GM19240 (cell line): ENCODE data around the gene CNNM2.
"Not testable (repeated sequence)": the region's sequence is repeated elsewhere in the genome, so short reads cannot be mapped to it uniquely, and the experiment has no call there.

Experiments
- DNase-seq: peaks from one replicate; pipeline ENCODE4 v3.0.0; 2011; ENCODE audit warnings: low spot score; ENCODE audit not compliant: insufficient read length

The CNNM2 gene

DNA sequence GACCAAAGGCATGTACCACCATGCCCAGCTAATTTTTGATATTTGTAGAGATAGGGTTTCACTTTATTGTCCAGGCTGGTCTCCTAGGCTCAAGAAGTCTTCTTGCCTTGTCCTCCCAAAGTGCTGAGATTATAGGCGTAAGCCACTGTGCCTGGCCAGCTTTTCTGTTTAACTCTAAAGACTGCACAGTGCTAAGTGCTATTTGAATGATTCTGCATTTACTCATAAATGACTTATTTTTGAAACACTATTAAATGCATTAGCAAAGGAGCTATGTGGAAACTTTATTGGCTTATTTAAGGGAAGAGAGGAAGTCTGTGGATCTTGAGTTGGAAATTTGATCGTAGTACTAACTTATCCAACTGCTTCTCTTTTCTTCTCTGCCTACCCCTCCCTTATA lies 185.9 kb downstream of the CNNM2 start:
- no peak for DNase-seq

DNA sequence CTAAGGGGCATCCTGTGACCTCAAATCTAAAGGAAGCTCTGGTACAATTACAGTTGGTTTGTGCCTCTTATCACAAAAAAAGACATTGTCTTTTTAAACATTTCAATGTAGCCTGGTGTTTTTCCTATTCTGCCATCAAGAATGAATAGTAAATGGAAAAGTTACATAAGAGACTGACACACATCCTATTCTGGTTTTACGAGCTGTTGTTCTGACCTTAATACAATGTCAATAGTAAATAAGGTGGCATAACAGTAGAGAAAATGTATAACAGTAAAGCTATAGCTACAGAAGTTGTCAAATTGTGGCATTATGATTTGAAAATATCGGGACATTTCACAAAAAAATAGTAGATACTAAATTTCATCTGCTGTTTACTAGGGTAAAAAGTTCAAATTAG lies 186.6 kb downstream of the CNNM2 start:
- no peak for DNase-seq

DNA sequence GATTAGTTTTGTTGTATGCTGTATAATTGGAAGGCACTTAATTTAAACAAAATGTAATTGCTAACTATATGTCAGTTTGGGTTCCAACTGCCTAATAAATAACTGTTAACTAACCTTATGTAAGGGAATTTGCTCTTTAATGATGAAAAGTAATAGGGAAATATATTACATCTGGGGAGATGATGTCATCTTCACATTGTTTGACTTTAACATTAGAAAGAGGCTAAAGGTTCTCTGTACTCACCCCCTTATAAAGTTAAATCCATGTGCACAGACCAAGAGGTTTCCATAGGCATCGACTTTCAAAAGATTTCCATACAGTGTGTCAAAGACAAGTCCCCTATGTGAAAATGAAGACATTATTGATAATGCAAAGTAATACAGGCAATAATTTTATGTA lies 187.4 kb downstream of the CNNM2 start:
- no peak for DNase-seq

DNA sequence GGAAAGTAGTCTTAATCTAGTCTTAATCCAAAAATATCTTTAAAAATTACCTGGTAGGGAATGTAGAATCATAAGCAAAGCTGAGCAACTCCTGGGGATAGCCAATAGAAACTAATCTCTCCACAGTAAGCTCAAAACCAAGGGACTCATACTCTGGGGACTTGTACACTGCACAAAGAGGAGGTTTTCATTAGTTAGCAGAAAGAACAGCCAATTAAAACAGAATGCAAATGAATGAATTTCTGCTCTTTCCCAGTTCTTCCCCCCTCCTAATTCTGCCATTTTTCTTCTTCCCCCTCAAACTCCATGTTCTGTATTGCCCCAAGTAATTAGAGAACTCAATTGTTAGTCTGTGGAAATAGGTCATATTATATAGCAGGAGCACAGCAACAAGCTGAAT lies 188.4 kb downstream of the CNNM2 start:
- no peak for DNase-seq

DNA sequence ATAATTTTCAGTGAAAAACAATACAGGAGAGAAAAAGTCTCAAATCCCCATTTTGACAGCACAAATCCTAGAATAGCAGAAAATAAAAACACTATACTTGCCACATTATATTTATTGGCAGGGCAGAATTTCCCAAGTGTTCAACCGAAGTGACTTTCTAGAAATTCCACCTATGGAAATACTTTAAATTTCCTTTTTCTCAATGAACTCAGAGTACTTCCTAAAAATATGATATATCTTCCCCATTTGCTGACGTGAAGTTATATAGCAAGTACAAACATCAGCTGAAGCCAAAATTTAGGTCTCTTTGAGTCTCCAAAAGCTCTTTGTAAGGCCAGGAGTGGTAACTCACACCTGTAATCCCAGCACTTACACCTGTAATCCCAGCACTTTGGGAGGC lies 191.7 kb downstream of the CNNM2 start:
- no peak for DNase-seq

DNA sequence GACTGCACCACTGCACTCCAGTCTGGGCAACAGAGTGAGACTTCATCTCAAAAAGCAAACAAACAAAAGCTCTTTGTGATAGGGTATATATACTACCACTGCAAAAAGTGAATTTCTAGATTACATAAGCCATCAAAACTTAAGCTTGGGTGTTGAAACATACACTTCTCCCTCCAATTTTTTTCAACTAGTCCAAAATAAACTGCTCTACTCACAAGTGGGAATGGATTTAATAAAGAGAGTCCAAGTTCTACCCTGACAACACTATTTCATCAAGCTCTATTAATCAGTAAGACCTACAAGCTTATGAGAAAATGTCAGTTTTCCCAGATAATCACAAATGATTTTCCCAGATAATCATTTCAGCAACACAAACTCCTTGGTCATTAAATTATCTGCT lies 192.3 kb downstream of the CNNM2 start:
- DNase-seq: no peak

DNA sequence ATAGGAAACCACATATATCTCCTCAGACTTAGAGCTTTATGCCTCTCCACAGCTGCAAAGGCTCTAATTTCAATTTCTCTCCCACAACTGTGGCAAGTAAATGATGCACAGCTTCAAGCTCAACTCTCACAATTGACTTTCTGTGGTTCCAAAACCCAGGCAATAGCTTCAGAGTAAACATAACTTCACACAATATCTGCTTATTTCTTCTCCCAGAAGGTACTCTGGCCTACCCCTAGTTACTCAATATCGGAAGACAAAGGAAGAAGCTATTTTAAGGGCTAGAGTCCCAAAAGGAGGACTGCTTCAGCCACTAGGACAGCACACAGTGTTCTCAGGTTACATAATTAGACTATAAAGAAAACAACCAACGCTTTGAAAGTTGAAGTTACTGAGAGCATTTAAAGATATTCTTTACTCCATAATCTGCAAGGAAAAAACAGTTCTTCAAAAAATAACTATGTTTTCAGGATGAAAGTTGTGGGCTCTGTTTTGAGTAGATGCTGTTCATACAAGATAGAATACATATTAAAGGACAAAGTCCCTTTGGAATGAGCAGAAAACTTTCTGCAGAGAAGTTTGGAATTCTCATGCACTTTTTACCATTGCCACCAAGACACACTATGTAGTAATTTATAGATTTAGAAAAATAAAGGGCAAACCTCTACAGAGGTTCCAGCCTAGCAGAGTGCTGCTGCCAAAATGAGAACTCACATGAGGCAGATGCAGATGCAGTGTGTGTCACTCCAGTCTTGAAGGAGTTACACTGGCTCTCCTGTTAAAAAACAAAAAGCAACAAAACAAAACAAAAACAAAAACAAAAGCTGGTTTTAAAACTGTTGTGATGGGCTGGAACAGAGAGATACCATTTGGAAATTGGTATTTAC lies 193.2 kb downstream of the CNNM2 start:
- peak; percentile 8 for DNase-seq

DNA sequence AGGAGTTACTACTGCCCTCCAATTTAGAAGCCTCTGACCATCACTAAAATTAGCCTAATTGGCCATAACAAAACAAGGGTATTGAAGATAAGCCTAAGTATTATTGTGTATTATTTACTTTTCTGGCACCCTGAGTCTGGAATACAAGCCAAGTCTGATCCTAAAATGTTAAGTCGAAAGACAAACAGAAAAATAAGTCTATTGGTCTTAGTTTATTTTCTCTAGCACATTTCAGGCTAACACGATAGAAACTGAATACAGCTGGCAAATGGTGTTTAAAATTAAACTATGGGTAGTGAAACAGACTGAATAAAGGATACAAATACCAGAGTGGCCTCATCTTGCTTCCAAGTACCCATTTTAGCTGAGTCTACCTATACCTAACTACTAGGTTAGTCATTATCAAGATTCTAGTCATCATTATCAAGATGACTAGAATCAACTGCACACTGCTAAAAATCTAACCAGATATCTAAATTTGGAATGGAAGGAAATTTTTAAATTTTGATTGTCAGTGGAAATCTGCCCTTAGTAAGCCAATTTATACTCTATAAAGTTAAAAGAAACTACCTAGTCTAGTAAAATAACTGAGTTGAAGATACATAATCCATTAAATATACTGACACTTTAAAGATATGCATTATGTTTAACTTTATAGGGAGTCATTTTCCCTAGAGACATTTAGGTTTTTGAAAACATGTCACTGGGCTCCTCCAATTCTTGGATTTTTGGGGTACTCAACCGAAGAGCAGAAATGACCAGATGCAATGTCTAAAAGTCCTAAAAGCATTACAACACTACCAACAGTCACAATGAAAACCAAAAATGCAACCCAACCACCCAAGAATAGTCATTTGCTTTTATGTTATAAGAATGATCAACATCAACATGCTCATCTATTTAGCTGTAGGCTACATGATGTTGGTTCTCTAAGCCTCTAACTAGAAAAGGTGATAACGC lies 194.1 kb downstream of the CNNM2 start:
- DNase-seq: no peak

DNA sequence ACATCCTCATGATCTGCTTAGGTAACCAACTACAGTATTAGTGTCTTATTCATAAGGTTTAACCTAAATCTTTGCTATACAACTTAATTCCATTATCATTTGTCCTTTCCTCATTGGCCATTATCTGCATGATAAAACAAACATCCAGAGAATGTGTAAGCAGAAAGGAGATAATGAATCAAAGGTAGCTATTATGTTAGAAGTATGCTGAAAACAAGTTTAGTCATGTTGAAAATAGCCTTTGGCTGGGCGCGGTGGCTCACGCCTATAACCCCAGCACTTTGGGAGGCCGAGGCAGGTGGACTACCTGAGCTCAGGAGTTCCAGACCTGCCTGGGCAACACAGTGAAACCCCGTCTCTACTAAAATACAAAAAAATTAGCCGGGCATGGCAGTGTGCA lies 196.8 kb downstream of the CNNM2 start:
- no peak for DNase-seq

DNA sequence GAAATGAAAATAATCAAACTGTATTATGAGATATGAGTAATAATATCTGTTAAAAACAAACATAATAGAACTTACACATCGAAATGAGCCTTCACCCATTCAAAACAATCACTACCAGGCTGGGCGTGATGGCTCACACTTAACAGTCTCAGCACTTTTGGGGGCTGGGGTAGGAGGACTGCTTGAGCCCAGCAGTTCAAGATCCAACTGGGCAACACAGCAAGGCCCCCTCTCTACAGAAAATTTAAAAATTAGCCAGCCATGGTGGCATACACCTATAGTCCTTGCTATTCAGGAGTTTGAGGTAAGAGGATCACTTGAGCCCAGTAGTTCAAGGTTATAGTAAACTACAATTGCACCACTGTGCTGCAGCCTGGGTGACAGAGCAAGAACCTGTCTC lies 199.2 kb downstream of the CNNM2 start:
- DNase-seq: no peak

DNA sequence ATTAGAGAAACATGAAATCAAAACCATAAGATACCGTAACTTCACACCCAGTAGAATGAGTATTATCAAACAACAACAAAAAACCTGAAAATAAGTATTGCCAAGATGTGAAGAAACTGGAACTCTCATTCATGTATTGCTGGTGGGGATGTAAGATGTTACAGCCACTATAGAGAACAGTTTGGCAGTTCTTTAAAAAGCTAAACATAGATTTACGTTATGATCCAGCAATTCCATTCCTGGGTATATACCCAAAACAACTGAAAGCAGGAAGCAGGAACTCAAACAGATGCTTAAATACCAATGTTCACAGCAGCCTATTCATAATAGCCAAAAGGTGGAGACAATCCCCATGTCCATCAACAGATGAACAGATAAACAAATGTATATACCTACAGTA lies 202.5 kb downstream of the CNNM2 start:
- no peak for DNase-seq

DNA sequence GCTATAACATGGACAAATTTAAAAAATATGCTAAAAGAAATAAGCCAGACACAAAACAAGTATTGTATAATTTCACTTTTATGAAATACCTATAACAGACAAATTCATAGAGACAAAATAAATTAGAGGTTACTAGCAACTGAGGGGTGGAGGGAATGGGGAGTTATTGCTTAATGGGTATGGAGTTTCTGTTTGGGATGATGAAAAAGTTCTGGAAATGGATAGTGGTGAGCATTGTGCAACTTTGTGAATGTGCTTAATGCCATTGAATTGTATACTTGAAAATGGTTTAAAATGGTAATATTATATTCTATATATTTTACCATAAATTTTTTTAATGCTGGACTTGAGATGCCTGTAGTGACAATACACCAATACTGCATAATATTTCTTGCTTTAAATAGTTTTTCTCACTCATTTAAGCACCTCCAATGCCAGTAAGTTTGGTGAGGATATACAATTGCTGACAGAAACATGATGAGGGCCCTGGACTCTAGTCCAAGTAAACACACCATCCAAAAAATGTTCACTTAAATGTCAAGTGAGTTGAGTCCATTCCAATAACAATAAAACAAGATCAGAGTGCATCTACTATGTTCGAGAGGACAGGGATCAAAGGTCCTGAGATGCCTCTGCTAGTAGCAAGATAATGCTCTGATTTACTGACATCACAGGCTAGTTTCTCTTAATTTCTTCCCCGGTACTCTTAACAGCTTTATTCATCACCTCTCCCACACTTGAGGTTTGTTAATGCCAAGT lies 203.1 kb downstream of the CNNM2 start:
- no peak for DNase-seq

DNA sequence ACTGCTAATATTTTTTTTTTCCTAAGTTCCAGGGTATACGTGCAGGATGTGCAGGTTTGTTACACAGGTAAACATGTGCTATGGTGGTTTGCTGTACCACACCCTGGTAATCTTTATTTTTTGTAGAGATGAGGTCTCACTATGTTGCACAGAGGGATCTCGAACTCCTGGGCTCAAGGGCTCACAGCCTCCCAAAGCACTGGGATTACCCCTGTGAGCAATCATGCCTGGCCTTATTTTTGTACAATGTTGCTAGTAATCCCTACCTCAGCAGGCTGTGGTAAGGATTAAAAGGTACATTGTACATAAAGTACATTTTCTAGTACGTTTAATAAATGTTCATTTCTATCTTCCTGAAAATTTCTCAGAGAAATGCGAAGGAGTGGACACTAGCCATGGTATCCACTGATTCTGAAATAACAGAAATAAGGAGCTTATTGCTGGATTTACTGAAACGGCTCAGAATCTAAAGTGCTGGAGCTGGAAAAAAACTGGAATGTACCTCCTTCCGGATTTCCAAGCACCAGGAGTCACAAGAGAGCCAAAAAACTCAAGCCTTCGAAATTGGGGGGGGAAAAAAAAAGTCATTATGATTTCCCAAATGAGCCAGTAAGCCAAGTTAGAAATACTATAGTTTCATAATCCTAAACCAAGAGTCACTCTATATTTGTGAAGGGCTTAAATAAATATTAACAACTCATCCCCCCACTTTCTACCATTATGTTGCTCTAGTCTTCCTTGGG lies 205.4 kb downstream of the CNNM2 start:
- no peak for DNase-seq

DNA sequence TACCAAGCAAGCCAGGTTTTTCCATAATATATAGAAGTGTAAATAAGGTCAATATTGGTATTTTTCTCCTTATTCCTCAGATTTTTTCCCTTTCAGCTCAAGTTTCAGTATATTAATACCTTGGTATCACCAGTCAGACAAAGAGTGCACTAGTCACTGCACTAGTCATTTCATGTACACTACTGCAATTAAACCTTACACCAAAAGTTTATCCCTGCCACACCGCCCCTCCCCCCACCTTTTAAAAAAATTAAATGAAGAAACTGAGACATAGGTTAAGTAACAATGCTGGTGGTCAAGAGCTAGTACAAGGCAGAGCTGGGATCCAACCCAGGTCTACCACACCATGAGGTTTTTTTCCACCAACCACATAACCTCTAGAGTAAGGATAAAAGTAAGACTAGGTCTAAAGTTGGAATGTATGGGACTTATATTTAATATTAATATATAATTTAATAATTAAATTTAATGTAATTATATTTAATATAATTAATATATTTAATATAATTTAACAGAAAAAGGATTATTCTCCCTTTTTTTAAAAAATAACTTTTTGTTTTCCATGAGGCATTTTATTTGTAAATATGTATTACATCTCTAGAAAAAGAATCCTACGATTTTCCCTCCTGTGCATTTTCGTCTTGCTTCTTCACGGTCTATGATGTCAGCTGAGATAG lies 206.5 kb downstream of the CNNM2 start:
- DNase-seq: no peak

DNA sequence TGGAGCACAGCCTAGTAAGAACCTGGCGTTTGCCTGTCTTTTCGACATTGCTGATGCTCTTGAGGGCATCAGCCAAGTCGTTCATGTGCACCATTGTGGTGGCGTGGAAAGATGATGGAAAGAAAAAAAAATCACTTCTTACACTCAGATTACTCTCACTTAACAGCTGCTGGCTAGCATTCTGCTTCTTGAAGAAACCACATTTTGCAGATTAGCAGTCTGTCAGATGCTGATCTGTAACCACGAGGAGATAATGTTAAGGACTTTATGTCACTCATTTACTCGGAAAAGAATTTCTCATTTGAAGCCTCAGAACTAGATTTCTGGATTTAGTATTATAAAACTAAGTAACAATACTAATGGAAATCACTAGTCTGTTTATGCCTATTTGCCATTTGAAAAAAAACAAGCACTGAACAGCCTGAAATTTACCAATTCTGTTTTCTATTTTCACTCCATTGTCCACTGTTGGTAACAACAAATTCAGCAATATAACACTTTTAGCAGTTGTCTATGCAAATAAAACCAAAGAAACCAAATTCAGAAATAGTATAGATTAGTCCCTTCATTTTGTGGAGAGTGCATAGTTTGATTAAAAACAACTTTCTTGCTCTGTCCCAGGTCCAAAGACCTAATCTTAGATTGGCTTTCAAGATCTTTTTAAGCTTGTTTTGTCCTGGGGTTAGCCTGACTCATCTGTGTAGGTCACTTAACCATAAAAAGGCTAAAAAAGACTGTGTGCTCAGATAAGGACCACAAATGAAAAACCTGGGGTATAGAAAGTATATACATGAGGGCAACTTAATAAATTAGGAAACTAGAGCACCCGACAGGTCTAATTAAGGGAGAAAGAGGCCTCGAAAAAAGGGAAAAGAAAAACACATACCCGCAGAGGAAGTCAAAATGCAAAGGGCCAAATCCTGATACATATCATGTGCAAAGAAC lies 207.5 kb downstream of the CNNM2 start:
- DNase-seq: peak; percentile 14

DNA sequence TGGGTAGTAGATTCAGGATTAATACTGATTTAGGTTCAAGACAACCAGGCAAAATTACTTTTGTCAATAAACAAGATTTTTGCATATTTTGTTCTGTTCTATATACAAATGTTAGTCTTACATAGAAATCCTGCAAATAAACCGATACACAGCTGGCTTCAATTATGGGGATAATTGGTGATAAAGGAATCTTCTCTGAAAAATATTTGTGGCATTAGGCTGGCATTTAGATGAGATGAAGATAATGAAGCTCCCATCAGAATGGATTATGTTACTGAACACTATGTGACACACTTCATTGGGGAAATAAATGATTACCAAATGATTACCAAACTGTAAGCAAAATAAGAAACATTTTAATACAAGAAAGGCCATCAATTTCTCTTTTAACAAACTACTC lies 209.1 kb downstream of the CNNM2 start:
- DNase-seq: no peak

DNA sequence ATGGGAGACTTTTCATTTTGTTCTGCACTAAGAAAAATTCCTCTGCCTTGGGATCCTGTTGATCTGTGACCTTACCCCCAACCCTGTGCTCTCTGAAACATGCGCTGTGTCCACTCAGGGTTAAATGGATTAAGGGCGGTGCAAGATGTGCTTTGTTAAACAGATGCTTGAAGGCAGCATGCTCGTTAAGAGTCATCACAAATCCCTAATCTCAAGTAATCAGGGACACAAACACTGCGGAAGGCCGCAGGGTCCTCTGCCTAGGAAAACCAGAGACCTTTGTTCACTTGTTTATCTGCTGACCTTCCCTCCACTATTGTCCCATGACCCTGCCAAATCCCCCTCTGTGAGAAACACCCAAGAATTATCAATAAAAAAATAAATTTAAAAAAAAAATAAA lies 212.1 kb downstream of the CNNM2 start:
- not testable (repeated sequence) for DNase-seq

DNA sequence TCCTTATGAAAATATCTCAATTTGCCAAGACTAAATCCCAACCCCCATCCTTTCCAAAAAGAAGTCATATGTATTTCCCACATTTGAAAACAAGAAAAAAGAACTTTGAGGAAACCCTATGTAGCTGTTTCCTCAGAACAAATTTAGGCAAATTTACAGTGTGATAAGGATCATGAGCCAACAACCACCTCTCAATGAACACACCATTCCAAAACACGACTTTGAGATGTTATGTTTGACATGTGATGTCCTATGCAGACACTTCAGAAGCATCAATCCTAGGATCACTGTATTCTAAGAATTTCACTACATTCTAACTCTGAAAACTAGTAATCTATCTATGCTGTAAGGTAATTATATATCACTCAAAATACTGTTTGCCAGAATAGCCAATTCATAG lies 212.8 kb downstream of the CNNM2 start:
- no peak for DNase-seq

DNA sequence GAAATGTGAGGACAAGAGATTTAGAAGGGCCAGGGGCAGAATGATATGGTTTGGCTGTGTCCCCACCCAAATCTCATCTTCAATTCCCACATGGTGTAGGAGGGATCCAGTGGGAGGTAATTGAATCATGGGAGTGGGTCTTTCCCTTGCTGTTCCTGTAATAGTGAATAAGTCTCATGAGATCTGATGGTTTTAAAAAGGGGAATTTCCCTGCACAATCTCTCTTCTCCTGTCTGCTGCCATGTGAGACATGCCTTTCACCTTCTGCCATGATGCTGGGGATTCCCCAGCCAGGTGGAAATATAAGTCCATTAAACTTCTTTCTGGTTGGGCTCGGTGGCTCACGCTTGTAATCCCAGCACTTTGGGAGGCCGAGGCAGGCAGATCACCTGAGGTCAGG lies 217.1 kb downstream of the CNNM2 start:
- DNase-seq: not testable (repeated sequence)
